Measurements from ENCODE around the gene CDKAL1. TPM values are rescaled to one million over a fixed set of nuclear protein-coding genes. Genes with fewer than 3 reads are reported as not detected.

The CDKAL1 gene
- total and polyA plus RNA-seq, 9 of the 15 experiments (the other 6 are each of a cell fraction or from before 2014, with no cell fraction given) = 11.2 to 36.3 (median 20.1) TPM

DNA sequence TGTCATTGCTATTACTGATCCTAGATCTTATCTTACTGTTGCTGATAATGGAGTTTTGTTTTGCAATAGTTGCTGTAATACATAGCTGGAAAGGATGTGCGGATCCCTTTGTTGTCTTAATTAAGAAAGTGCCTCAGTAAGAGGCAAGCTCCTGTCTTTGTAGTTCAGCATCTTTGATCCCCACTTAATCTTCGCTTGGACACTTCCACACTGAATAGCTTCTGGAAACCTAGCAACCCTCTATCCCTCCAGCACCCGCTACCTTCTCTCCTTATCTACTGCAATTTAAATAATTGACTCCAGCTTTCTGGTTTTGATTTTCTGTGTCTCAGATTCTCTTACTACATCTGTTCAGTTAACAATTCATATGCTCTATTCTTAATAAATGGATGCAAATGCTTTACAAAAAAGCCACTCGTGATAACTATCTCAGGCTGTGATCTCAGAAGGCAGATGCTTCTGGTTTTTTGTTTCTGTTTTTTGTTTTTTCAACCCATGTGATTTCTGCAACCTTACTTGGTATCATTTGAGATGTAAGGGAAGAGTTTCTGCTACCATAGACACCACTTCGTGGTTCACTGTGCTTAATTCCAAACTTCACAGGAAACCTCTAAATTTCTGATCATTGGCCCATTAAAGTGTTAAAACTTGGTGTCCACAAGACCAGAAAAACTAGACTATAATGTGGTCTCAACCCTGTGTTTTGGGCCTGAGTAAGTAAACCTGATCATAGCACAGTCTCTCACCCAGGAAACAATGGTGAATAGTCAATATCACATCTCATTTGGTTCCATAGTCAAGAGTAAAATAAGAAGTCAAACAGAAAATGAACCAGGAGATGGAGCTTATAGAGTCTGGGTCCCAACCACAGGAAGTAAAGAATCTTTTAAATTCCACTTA is 707.2 kb downstream of the CDKAL1 start:
- H3K4me2 ChIP-seq (ENCODE audit: insufficient read depth, low read length) = no peak overlapping the region
- WGBS (ENCODE audit: insufficient coverage, low coverage, missing lambda C conversion rate) = 7% methylated on average over 5 of the region's 5 CpGs
- in situ Hi-C loops (cut with MboI) (no loop called here), intact Hi-C loops (cut with micrococcal nuclease) (no loop called here)
- no peak overlapping the region for H3K27ac ChIP-seq (ENCODE audit: extremely low read depth, low read depth, low read length)
- no peaks in the 10 kb centered on the region for H3K36me3 ChIP-seq (ENCODE audit: control insufficient read depth, insufficient read depth, low read length)
- 0 out of 5 replicates have a peak, but pooled peaks cover 0 to 4% of the 10 kb centered on the region in 2 experiments for H3K27me3 ChIP-seq (ENCODE audit: control insufficient read depth in 2 of 2, insufficient read depth in 2 of 2, low read length in 2 of 2)
- no peaks in the 10 kb centered on the region for H4K20me1 ChIP-seq (replicated peaks; ENCODE audit: control insufficient read depth, insufficient read depth, low read length)
- H3K9ac ChIP-seq (ENCODE audit: insufficient read depth in 1 of 2, low read depth in 2 of 2, low read length in 2 of 2) = no peak overlapping the region
- no TSS peak for BruUV-seq (replicated peaks)
- H2AFZ ChIP-seq (ENCODE audit: low read depth, low read length) = no peak overlapping the region
- FAIRE-seq (no peak), DNase-seq (ENCODE audit: extremely low read depth in 1 of 4, low spot score in 3 of 4) (no peak), ATAC-seq (no peak)
- CTCF ChIA-PET (ENCODE audit: low intra/inter-chr PET ratio) = no interaction called here
- H3K4me1 ChIP-seq (replicated peaks in 1 of 2; ENCODE audit: control insufficient read depth in 2 of 2, insufficient read depth in 2 of 2, low read length in 2 of 2) = no peaks in the 10 kb centered on the region; a peak in 1 of 5 replicates
- POLR2A ChIA-PET = no interaction called here
- H3K79me2 ChIP-seq (ENCODE audit: control insufficient read depth, insufficient read depth, low read length) = no peaks in the 10 kb centered on the region
- H3K9me1 ChIP-seq (ENCODE audit: control insufficient read depth, insufficient read depth, low read length) = no peaks in the 10 kb centered on the region
- H3K9me3 ChIP-seq (replicated peaks; ENCODE audit: control insufficient read depth, insufficient read depth, low read depth, low read length) = no peaks in the 10 kb centered on the region
- no peak for TF ChIP-seq ZNF589 (CRISPR knock-in tag; IDR thresholded peaks at IDR 0.05; ENCODE audit: low read depth)
- no peak overlapping the region for H3K4me3 ChIP-seq

DNA sequence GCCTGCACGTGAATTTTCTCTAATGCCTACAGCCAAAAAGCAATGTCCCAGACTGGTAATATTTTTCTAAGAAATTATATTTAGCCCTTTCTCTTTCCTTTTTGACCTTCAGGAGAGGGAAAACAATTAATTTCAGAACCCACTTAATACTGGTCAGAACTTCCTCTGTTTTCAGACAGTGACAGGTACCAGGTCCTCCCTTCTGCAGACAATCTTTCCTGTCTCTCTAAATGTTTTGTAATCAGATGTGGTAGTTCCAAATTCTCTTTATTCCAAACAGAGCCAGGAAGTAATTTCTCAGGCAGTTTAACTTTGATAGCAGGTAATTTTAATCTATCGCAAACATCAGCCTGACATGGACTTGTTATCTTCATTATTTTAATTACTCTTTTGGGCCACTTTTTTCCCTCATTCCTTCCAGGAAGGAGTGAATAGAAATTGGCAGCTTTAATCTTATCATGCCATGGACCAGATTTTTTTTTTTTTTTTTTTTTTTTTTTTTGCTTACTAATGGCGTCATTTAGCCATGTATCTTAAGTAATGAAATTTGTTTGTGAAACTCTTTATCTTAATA is 710.7 kb downstream of the CDKAL1 start:
- ATAC-seq (no peak), DNase-seq (ENCODE audit: extremely low read depth in 1 of 4, low spot score in 3 of 4) (no peak), FAIRE-seq (no peak)
- Histone ChIP-seq H3K4me2 (ENCODE audit: insufficient read depth, low read length) (no peak overlapping the region), H3K9me3 (replicated peaks; ENCODE audit: control insufficient read depth, insufficient read depth, low read depth, low read length) (no peaks in the 10 kb centered on the region), H3K79me2 (ENCODE audit: control insufficient read depth, insufficient read depth, low read length) (no peaks in the 10 kb centered on the region), H4K20me1 (replicated peaks; ENCODE audit: control insufficient read depth, insufficient read depth, low read length) (no peaks in the 10 kb centered on the region), H3K9me1 (ENCODE audit: control insufficient read depth, insufficient read depth, low read length) (no peaks in the 10 kb centered on the region), H3K4me3 (no peak overlapping the region), H3K9ac (ENCODE audit: insufficient read depth in 1 of 2, low read depth in 2 of 2, low read length in 2 of 2) (no peak overlapping the region), H3K27me3 (ENCODE audit: control insufficient read depth in 2 of 2, insufficient read depth in 2 of 2, low read length in 2 of 2) (0 out of 5 replicates have a peak, but pooled peaks cover 0 to 7% of the 10 kb centered on the region in 2 experiments), H2AFZ (ENCODE audit: low read depth, low read length) (no peak overlapping the region), H3K27ac (ENCODE audit: extremely low read depth, low read depth, low read length) (no peak overlapping the region), H3K36me3 (ENCODE audit: control insufficient read depth, insufficient read depth, low read length) (no peaks in the 10 kb centered on the region), H3K4me1 (replicated peaks in 1 of 2; ENCODE audit: control insufficient read depth in 2 of 2, insufficient read depth in 2 of 2, low read length in 2 of 2) (no peaks in the 10 kb centered on the region; a peak in 1 of 5 replicates)
- ChIA-PET CTCF (ENCODE audit: low intra/inter-chr PET ratio) (no interaction called here), POLR2A (interaction anchor here (0.6 to 0.8 kb wide), 2 partner anchors 13 to 23 kb away, joined by 3 read pairs; no protein-coding TSS in a partner anchor)
- no TSS peak for BruUV-seq (replicated peaks)
- in situ Hi-C loops (cut with MboI) (no loop called here), intact Hi-C loops (cut with micrococcal nuclease) (no loop called here)
- WGBS (ENCODE audit: insufficient coverage, low coverage, missing lambda C conversion rate) = 36% methylated on average over 3 of the region's 3 CpGs
- TF ChIP-seq GATAD2A (IDR thresholded peaks at IDR 0.05) (no peak), CBX2 (IDR thresholded peaks at IDR 0.05; ENCODE audit: insufficient read depth, low read length, poor library complexity, severe bottlenecking) (no peak), ZNF316 (IDR thresholded peaks at IDR 0.05) (no peak), TEAD4 (IDR thresholded peaks at IDR 0.05; ENCODE audit: low read length) (no peak), TEAD4 (CRISPR knock-in tag; IDR thresholded peaks at IDR 0.05; ENCODE audit: borderline replicate concordance) (no peak), TCF7 (IDR thresholded peaks at IDR 0.05; ENCODE audit: borderline replicate concordance) (no peak), IRF9 (tag; IDR thresholded peaks at IDR 0.05) (no peak), E2F3 (CRISPR knock-in tag; IDR thresholded peaks at IDR 0.05) (no peak)
- TF ChIP-seq, protein P1, sequence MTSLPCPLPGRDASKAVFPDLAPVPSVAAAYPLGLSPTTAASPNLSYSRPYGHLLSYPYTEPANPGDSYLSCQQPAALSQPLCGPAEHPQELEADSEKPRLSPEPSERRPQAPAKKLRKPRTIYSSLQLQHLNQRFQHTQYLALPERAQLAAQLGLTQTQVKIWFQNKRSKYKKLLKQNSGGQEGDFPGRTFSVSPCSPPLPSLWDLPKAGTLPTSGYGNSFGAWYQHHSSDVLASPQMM (CRISPR knock-in tag; IDR thresholded peaks at IDR 0.05) = no peak
- TF ChIP-seq, protein P2, sequence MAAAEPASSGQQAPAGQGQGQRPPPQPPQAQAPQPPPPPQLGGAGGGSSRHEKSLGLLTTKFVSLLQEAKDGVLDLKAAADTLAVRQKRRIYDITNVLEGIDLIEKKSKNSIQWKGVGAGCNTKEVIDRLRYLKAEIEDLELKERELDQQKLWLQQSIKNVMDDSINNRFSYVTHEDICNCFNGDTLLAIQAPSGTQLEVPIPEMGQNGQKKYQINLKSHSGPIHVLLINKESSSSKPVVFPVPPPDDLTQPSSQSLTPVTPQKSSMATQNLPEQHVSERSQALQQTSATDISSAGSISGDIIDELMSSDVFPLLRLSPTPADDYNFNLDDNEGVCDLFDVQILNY (CRISPR knock-in tag; IDR thresholded peaks at IDR 0.05) = no peak

Measured in K562 (cell line).